H1 (cell line): ENCODE data around the gene MALSU1. TPM values are rescaled to one million over a fixed set of nuclear protein-coding genes. Genes with fewer than 3 reads are reported as not detected.

Experiments
- CTCF ChIA-PET: fragments of 300-600 bp; sonication (Branson Sonifier 250); formaldehyde crosslinking; loops from one replicate; lab custom pipeline; 2021; ENCODE audit not compliant: partially characterized antibody; lab: Charles Lee
- POLR2A ChIA-PET: fragments of 300-600 bp; sonication (Branson Sonifier 250); formaldehyde crosslinking; loops from one replicate; lab custom pipeline; 2021; ENCODE audit warnings: inconsistent platforms; ENCODE audit not compliant: partially characterized antibody; lab: Charles Lee
- DNase-seq, 2 experiments: peaks; one replicate each; pipeline versions ENCODE4 v3.0.0 to v3.0.0-alpha.2; 2010 to 2022; ENCODE audit warnings: low spot score in 2 of 2, low read depth in 1 of 2, mixed read lengths in 1 of 2
- FAIRE-seq: peaks from 2 replicates; lab custom pipeline; 2011; peaks lifted over from hg19 to GRCh38; lab: Jason Lieb, UNC
- H2AFZ ChIP-seq: 2 replicates; pipeline ENCODE4 v1.8.1; 2012; ENCODE audit warnings: low read length, inconsistent platforms
- H2AK5ac ChIP-seq: 2 replicates; pipeline ENCODE4 v1.6.1; 2013; ENCODE audit warnings: low read depth, low read length
- H2BK120ac ChIP-seq: replicated peaks from 2 replicates; pipeline ENCODE3; 2013; ENCODE audit warnings: low read depth, low read length, inconsistent platforms
- H2BK12ac ChIP-seq: 2 replicates; pipeline ENCODE4 v1.6.1; 2013; ENCODE audit warnings: low read depth, low read length
- H2BK15ac ChIP-seq: 2 replicates; pipeline ENCODE4 v1.6.1; 2013; ENCODE audit warnings: low read length
- H2BK20ac ChIP-seq: 2 replicates; pipeline ENCODE4 v1.6.1; 2013; ENCODE audit warnings: low read length
- H2BK5ac ChIP-seq: 2 replicates; pipeline ENCODE4 v1.6.1; 2013; ENCODE audit warnings: low read depth, low read length
- H3K14ac ChIP-seq: 2 replicates; pipeline ENCODE4 v1.6.1; 2013; ENCODE audit warnings: inconsistent platforms; ENCODE audit not compliant: insufficient read length
- H3K18ac ChIP-seq: 2 replicates; pipeline ENCODE4 v1.6.1; 2013; ENCODE audit warnings: low read length; ENCODE audit errors: extremely low read depth
- H3K23ac ChIP-seq: 2 replicates; pipeline ENCODE4 v1.6.1; 2013; ENCODE audit warnings: inconsistent platforms; ENCODE audit not compliant: insufficient read length
- H3K23me2 ChIP-seq: 2 replicates; pipeline ENCODE4 v1.6.1; 2013; ENCODE audit warnings: low read depth, low read length
- H3K27ac ChIP-seq: 2 replicates; pipeline ENCODE4 v1.6.1; 2011; ENCODE audit warnings: low read depth, low read length, inconsistent platforms
- H3K27me3 ChIP-seq, 4 experiments: replicated peaks in 1 of 4; 1 replicate in 1 of 4; 2 replicates in 3 of 4; pipeline versions ENCODE4 v1.6.1 to v1.8.1; 2011 to 2013; ENCODE audit warnings: low read length in 3 of 4, mild to moderate bottlenecking in 3 of 4, inconsistent platforms in 2 of 4, mixed read lengths in 2 of 4, moderate library complexity in 1 of 4; ENCODE audit not compliant: control insufficient read depth in 3 of 4, insufficient read depth in 3 of 4; ENCODE audit errors: extremely low read depth in 1 of 4
- H3K36me3 ChIP-seq, 4 experiments: 2 replicates each; pipeline versions ENCODE4 v1.6.1 to v1.8.1; 2011 to 2013; ENCODE audit warnings: mild to moderate bottlenecking in 4 of 4, low read length in 3 of 4, moderate library complexity in 2 of 4, control low read depth in 1 of 4, inconsistent platforms in 1 of 4; ENCODE audit not compliant: insufficient read depth in 4 of 4, control insufficient read depth in 2 of 4
- H3K4ac ChIP-seq: replicated peaks from 2 replicates; pipeline ENCODE3; 2013; ENCODE audit warnings: low read length, low read depth, mixed read lengths, inconsistent platforms; ENCODE audit not compliant: insufficient read length
- H3K4me1 ChIP-seq, 4 experiments: replicated peaks in 1 of 4; 1 replicate in 1 of 4; 2 replicates in 3 of 4; pipeline versions ENCODE4 v1.6.1 to v1.8.1; 2011 to 2013; ENCODE audit warnings: low read length in 3 of 4, inconsistent platforms in 2 of 4, mixed read lengths in 1 of 4; ENCODE audit not compliant: insufficient read depth in 4 of 4, control insufficient read depth in 3 of 4
- H3K4me2 ChIP-seq, 2 experiments: 2 replicates each; pipeline versions ENCODE4 v1.6.1 to v1.8.1; 2011 to 2013; ENCODE audit warnings: low read depth in 2 of 2, low read length in 2 of 2, control low read depth in 1 of 2, inconsistent platforms in 1 of 2, mild to moderate bottlenecking in 1 of 2; ENCODE audit not compliant: insufficient read depth in 1 of 2
- H3K4me3 ChIP-seq, 4 experiments: fragments of 200-600, 300-600 bp in 1 of 4; sonication (generic), shearing (Covaris generic), sonication (Bioruptor Twin) in 1 of 4; 2 replicates each; pipeline versions ENCODE4 v1.5.1 to v1.8.1; 2011 to 2016; ENCODE audit warnings: low read length in 4 of 4, low read depth in 3 of 4, control low read depth in 2 of 4, inconsistent platforms in 2 of 4, mild to moderate bottlenecking in 2 of 4, mixed read lengths in 1 of 4, moderate library complexity in 1 of 4; ENCODE audit not compliant: insufficient read depth in 2 of 4; ENCODE audit errors: extremely low read depth in 1 of 4
- H3K56ac ChIP-seq: replicated peaks from 2 replicates; pipeline ENCODE3; 2013; ENCODE audit warnings: low read depth, mild to moderate bottlenecking, mixed read lengths, low read length, inconsistent platforms; ENCODE audit not compliant: insufficient read length
- H3K79me1 ChIP-seq: 2 replicates; pipeline ENCODE4 v1.6.1; 2013; ENCODE audit warnings: low read depth, low read length, control low read depth
- H3K79me2 ChIP-seq, 2 experiments: 2 replicates each; pipeline versions ENCODE4 v1.6.1 to v1.8.1; 2012 to 2013; ENCODE audit warnings: low read length in 2 of 2, mild to moderate bottlenecking in 2 of 2, inconsistent platforms in 1 of 2; ENCODE audit not compliant: insufficient read depth in 2 of 2, control insufficient read depth in 1 of 2
- H3K9ac ChIP-seq, 4 experiments: replicated peaks in 1 of 4; 1 replicate in 1 of 4; 2 replicates in 3 of 4; pipeline versions ENCODE4 v1.6.1 to v1.8.1; 2011 to 2013; ENCODE audit warnings: low read depth in 3 of 4, low read length in 3 of 4, control low read depth in 2 of 4, mild to moderate bottlenecking in 2 of 4, moderate library complexity in 2 of 4, inconsistent platforms in 1 of 4; ENCODE audit errors: extremely low read depth in 1 of 4
- H3K9me3 ChIP-seq, 2 experiments: 2 replicates each; pipeline versions ENCODE4 v1.6.1 to v1.8.1; 2012 to 2013; ENCODE audit warnings: mild to moderate bottlenecking in 2 of 2, moderate library complexity in 2 of 2, control low read depth in 1 of 2, inconsistent platforms in 1 of 2, low read depth in 1 of 2, low read length in 1 of 2, mixed read lengths in 1 of 2; ENCODE audit not compliant: insufficient read depth in 2 of 2
- H4K20me1 ChIP-seq, 2 experiments: replicated peaks in 1 of 2; 2 replicates each; pipeline versions ENCODE3 to v1.8.1; 2011 to 2013; ENCODE audit warnings: inconsistent platforms in 2 of 2, low read length in 2 of 2, mild to moderate bottlenecking in 1 of 2; ENCODE audit not compliant: insufficient read depth in 2 of 2, control insufficient read depth in 1 of 2
- H4K5ac ChIP-seq: 2 replicates; pipeline ENCODE4 v1.6.1; 2013; ENCODE audit warnings: low read length, low read depth, mixed read lengths, inconsistent platforms; ENCODE audit not compliant: insufficient read length
- H4K8ac ChIP-seq: 2 replicates; pipeline ENCODE4 v1.8.0; 2013; ENCODE audit warnings: mild to moderate bottlenecking, moderate library complexity, low read length, inconsistent platforms; ENCODE audit not compliant: insufficient read depth; ENCODE audit errors: extremely low read depth
- H4K91ac ChIP-seq: replicated peaks from 2 replicates; pipeline ENCODE3; 2013; ENCODE audit warnings: low read length, mixed read lengths, inconsistent platforms; ENCODE audit not compliant: insufficient read length
- CBX8 ChIP-seq: fragments of 300-800, 300-1000 bp; sonication (generic); IDR thresholded peaks from 2 replicates; pipeline ENCODE4 v1.7.1; 2016; ENCODE audit warnings: low read depth, low read length, borderline replicate concordance
- FOSL1 ChIP-seq: IDR thresholded peaks from 2 replicates; pipeline ENCODE4 v1.6.1; 2011; ENCODE audit warnings: mild to moderate bottlenecking, low read depth, low read length, moderate library complexity; ENCODE audit not compliant: insufficient read depth
- GTF2F1 ChIP-seq: IDR thresholded peaks from 2 replicates; pipeline ENCODE4 v1.6.1; 2012; ENCODE audit warnings: low read depth, low read length, improper control_type of control experiment, borderline replicate concordance
- JUN ChIP-seq: IDR thresholded peaks from 2 replicates; pipeline ENCODE4 v1.6.1; 2011; ENCODE audit warnings: low read depth, mild to moderate bottlenecking, improper control_type of control experiment, low read length
- KDM1A ChIP-seq: fragments of 200-600, 300-600 bp; sonication (generic); IDR thresholded peaks from 2 replicates; pipeline ENCODE4 v1.7.1; 2016; ENCODE audit warnings: mild to moderate bottlenecking, low read length, borderline replicate concordance
- NRF1 ChIP-seq: IDR thresholded peaks from 2 replicates; pipeline ENCODE4 v1.6.1; 2011; ENCODE audit warnings: mild to moderate bottlenecking, low read depth, low read length, improper control_type of control experiment
- RXRA ChIP-seq: IDR thresholded peaks from 2 replicates; pipeline ENCODE4 v1.6.1; 2011; ENCODE audit warnings: low read depth, mild to moderate bottlenecking, low read length, moderate library complexity; ENCODE audit not compliant: insufficient read depth
- SP1 ChIP-seq: IDR thresholded peaks from 2 replicates; pipeline ENCODE4 v1.6.1; 2011; ENCODE audit warnings: low read depth, low read length
- SP4 ChIP-seq: IDR thresholded peaks from 2 replicates; pipeline ENCODE4 v1.6.1; 2012; ENCODE audit warnings: low read length, inconsistent platforms
- polyA plus RNA-seq, 7 experiments: library from polyadenylated mRNA; depleted of rRNA in 3 of 7; stranded (reverse) in 5 of 7; unstranded in 2 of 7; fragments of >200 nt in 5 of 7; fragments of 200-250 nt in 2 of 7; gene quantifications; 1 replicate in 5 of 7; 2 replicates in 1 of 7; 4 replicates in 1 of 7; pipeline versions ENCODE4 v1.2.1 to v1.2.3, GENCODE V29; 2011 to 2013; ENCODE audit warnings: missing spikeins in 2 of 7, mixed read lengths in 2 of 7
- total RNA-seq: library from RNA; stranded (reverse); fragmentation: NEBNext Ultra II Directional; extraction: Animal tissue kit (Norgen Biotek cat#: 25700); gene quantifications from 2 replicates; pipeline ENCODE4 v1.2.1, GENCODE V29; 2021
- TF ChIP-seq, protein P1 (sequence below): IDR thresholded peaks from 2 replicates; pipeline ENCODE4 v1.6.1; 2012; ENCODE audit warnings: low read length, inconsistent platforms

MALSU1 gene
- total and polyA plus RNA-seq, 2 of the 8 experiments (the other 6 are each of a cell fraction or from before 2014, with no cell fraction given) = 73.5 to 84.0 TPM

DNA sequence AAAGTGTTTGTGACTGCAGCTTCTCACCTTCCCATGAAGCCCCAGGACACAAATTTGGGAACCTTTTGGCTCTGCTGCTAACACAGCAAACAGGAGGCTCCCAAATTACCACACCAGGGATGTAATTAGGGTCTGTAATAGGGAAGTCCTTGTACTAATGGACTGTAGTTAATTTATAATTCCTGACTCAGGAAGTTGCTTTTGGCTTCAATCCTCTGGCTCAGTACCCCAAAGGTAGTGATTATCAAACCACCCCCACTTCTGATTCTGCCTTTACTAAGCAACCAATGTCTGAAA, 3.8 kb upstream of the MALSU1 start:
- Histone ChIP-seq H3K27ac (no peak overlapping the region), H2BK12ac (no peak overlapping the region), H2BK5ac (no peak overlapping the region), H3K4ac (no peak overlapping the region), H3K4me3 (no peak overlapping the region), H2BK20ac (no peak overlapping the region), H3K23ac (no peak overlapping the region), H2AFZ (0 out of 2 replicates have a peak overlapping the region, but pooled peaks have one; percentile 10), H4K91ac (no peak overlapping the region), H2BK15ac (no peak overlapping the region), H2AK5ac (no peak overlapping the region), H4K8ac (no peak overlapping the region), H3K79me1 (peaks cover 8% of the 10 kb centered on the region; the same call in 1 of the 2 replicates), H3K23me2 (peaks cover 4% of the 10 kb centered on the region; the same call in 1 of the 2 replicates), H3K14ac (no peak overlapping the region), H3K18ac (no peak overlapping the region), H3K56ac (no peak overlapping the region), H3K4me2 (no peak overlapping the region), H3K9ac (no peak overlapping the region), H3K27me3 (no peaks in the 10 kb centered on the region; a peak in 1 of 7 replicates), H4K20me1 (peaks cover 0 to 2% of the 10 kb centered on the region in 2 experiments), H3K36me3 (no peaks in the 10 kb centered on the region), H4K5ac (no peak overlapping the region), H3K9me3 (no peaks in the 10 kb centered on the region), H2BK120ac (no peak overlapping the region), H3K4me1 (peaks cover 0 to 5% (median under 1%) of the 10 kb centered on the region in 4 experiments; a peak in 4 of 7 replicates), H3K79me2 (peaks cover 7 to 11% of the 10 kb centered on the region in 2 experiments)
- ChIA-PET CTCF (interaction anchor here (0.5 to 2.4 kb wide), 5 partner anchors 9 to 251 kb away, joined by 3 to 8 read pairs (median 8); no protein-coding TSS in a partner anchor), POLR2A (interaction anchor here (0.5 to 2.1 kb wide), 3 partner anchors 9 to 207 kb away, joined by 3 to 6 read pairs (median 3); no protein-coding TSS in a partner anchor)
- TF ChIP-seq RXRA (no peak), NRF1 (no peak), KDM1A (no peak), SP1 (no peak), GTF2F1 (no peak), JUN (no peak), CBX8 (no peak), FOSL1 (no peak), SP4 (no peak)
- TF ChIP-seq, protein P1, sequence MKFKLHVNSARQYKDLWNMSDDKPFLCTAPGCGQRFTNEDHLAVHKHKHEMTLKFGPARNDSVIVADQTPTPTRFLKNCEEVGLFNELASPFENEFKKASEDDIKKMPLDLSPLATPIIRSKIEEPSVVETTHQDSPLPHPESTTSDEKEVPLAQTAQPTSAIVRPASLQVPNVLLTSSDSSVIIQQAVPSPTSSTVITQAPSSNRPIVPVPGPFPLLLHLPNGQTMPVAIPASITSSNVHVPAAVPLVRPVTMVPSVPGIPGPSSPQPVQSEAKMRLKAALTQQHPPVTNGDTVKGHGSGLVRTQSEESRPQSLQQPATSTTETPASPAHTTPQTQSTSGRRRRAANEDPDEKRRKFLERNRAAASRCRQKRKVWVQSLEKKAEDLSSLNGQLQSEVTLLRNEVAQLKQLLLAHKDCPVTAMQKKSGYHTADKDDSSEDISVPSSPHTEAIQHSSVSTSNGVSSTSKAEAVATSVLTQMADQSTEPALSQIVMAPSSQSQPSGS = no peak
- FAIRE-seq = no peak
- DNase-seq = no peak
